Muscle layer of colon (tissue), 2 donors: ENCODE measurements around the gene ZCCHC24.
"Not testable (repeated sequence)": the region's sequence is repeated elsewhere in the genome, so short reads cannot be mapped to it uniquely, and the experiment has no call there.

Experiments used
- H3K27ac ChIP-seq: one replicate; pipeline ENCODE4 v1.7.0; 2013; ENCODE audit warnings: low read depth, mild to moderate bottlenecking, low read length, moderate library complexity
- H3K27me3 ChIP-seq, 2 donors: one replicate each; pipeline ENCODE4 v1.7.0; 2013; ENCODE audit warnings: low read length in 2 of 2, mild to moderate bottlenecking in 2 of 2; ENCODE audit not compliant: insufficient read depth in 2 of 2, control insufficient read depth in 1 of 2
- H3K36me3 ChIP-seq: one replicate; pipeline ENCODE4 v1.7.0; 2013; ENCODE audit warnings: mild to moderate bottlenecking, low read length; ENCODE audit not compliant: insufficient read depth
- H3K4me1 ChIP-seq: one replicate; pipeline ENCODE4 v1.7.0; 2013; ENCODE audit warnings: mild to moderate bottlenecking, low read length; ENCODE audit not compliant: insufficient read depth
- H3K4me3 ChIP-seq, 2 donors: one replicate each; pipeline ENCODE4 v1.7.0; 2013; ENCODE audit warnings: low read length in 2 of 2, low read depth in 1 of 2, mild to moderate bottlenecking in 1 of 2, moderate library complexity in 1 of 2
- H3K9ac ChIP-seq: one replicate; pipeline ENCODE4 v1.7.0; 2013; ENCODE audit warnings: low read length
- H3K9me3 ChIP-seq: one replicate; pipeline ENCODE4 v1.7.0; 2013; ENCODE audit warnings: mild to moderate bottlenecking, low read length
- donor health status: abdominal sarcoma.
- donor health status: Adenocarcinoma of cecum.

The ZCCHC24 gene

GRCh38 chr10:79347226-79347893 is 98.1 kb downstream of the ZCCHC24 start, which contains the start of gene PPIF:
TSS of gene PPIF (plus strand) at chr10:79347469. CDS start at chr10:79347549, 80 bp downstream.
- H3K27ac ChIP-seq, result peak within 1 kb of the TSS; percentile 89
- H3K4me3 ChIP-seq, result peak within 1 kb of the TSS; percentile 77 to 89
- H3K4me1 ChIP-seq, result peaks cover 21% of the 10 kb centered on the region
- no peaks in the 10 kb centered on the region for H3K27me3 ChIP-seq
- no peaks in the 10 kb centered on the region for H3K9me3 ChIP-seq
- peak within 1 kb of the TSS; percentile 75 for H3K9ac ChIP-seq
- peaks cover 30% of the 10 kb centered on the region for H3K36me3 ChIP-seq

GRCh38 chr10:79346388-79347225 is 98.8 kb downstream of the ZCCHC24 start:
- Histone ChIP-seq H3K36me3 (peaks cover 22% of the 10 kb centered on the region), H3K4me3 (no peak overlapping the region), H3K4me1 (peaks cover 21% of the 10 kb centered on the region), H3K27ac (no peak overlapping the region), H3K9me3 (no peaks in the 10 kb centered on the region), H3K27me3 (no peaks in the 10 kb centered on the region), H3K9ac (no peak overlapping the region)

- no peak overlapping the region for H3K4me3 ChIP-seq
- H3K9ac ChIP-seq, result no peak overlapping the region
- H3K27me3 ChIP-seq, result no peaks in the 10 kb centered on the region
- no peaks in the 10 kb centered on the region for H3K9me3 ChIP-seq
- peaks cover 21% of the 10 kb centered on the region for H3K4me1 ChIP-seq
- H3K27ac ChIP-seq, result no peak overlapping the region
- peaks cover 18% of the 10 kb centered on the region for H3K36me3 ChIP-seq
Observed at GRCh38 chr10:79346012-79346340, 99.4 kb downstream of the ZCCHC24 start.

DNA sequence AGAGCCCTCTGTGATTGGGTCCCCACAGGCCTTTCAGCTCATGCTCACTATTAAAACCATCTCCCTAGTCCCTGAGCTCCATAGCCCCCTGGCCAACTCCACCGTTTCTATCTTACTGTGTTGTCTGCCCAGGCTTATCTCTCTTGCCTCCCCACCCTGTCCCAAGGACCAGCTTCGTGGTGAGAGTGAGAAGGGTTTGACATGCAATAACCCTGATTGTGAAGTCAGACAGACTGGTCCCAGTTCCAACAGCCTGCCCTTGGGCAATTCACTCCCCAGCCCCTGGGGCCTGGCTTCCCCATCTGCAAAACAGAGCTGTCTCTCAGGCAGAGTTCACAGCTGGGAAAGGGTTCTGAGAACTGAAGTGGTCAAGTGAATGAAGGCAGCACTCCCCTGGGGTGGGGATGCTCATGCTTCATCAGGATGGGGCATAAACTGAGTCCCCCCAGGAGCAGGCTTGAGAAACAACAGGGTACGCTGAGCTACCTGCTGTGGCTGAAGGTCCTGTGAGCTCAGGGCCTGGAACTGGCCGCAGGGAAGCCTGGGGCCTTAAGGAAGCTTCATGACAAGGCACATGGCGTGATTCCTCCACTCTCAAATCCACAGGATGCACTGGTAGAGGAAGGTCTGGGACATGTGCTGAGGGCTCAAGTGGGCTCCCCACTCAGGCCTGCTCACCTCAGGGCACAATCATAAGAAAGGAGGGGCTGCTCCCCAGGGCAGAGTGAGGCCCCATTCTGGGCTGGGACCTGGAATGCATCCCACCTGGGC is 100.0 kb downstream of the ZCCHC24 start:
- Histone ChIP-seq H3K4me3 (no peak overlapping the region), H3K27me3 (no peaks in the 10 kb centered on the region), H3K36me3 (peaks cover 13% of the 10 kb centered on the region), H3K9ac (no peak overlapping the region), H3K27ac (no peak overlapping the region), H3K4me1 (peaks cover 21% of the 10 kb centered on the region), H3K9me3 (no peaks in the 10 kb centered on the region)

DNA sequence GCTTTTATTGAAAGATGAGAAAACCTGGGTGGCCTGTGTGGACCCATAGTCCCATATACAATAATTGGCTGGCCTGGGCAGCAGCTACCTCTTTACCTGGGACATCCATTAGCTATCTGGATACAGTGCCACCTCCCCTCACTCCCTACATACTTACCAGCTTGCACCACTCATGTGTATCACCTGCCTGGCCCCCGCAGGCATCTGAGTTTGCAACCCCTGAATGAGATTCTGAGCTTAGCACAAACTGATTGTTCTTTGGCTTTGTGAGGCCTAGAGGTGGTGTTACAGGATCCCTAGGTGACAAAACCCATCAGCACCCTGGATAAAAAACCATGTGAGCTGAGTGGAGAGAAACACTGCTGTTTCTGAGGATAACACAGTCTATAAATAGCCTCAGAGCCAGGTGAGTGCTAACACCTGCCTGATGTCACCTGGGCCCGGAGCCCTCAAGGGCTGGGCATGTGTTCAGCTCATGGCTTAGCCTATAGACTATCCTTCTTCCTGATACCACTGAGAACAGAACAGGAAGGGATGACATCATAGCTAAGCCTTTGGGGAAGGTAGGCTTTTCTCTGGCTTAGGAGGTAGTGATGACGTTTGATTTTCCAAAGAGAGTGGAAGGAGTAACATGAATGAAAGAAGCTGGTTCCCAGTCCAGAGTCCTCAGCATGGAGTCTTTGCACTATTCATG is 100.8 kb downstream of the ZCCHC24 start:
- H3K27ac ChIP-seq, result no peak overlapping the region
- peaks cover 21% of the 10 kb centered on the region for H3K4me1 ChIP-seq
- no peak overlapping the region for H3K4me3 ChIP-seq

DNA sequence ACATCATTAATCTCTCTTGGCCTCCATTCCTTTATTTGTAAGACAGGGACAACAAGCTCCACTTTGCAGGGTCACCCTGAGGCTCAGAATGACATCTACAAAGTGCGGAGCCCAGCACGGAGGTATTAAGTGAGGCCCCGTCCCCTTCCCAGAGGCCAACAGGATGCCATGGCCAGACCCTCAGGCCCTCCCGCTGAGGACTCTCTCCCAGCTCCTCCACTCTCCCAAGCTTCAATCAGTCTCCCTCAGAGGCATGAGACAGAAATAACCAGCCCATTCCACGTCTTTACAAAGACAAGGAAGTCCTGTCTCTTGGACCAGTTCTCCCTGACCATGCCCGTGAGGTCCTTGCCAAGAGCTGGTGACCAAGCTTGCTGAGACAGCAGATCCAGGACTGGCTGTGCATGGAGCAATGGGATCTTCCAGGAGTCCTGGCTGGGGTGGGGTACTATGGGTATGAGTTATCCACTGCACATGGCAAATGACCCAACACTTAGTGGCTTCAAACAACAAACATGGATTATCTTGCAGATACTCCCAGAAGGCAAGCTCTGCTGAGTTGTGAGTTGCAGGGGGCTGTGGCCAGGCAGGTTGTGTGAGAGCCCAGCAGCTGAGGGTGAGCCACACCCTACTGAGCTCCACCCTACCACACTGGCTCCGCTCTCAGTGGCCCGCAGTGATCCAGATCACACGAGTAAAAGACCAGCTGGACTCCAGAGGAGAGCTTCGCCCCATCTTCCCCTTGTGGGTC is 102.4 kb downstream of the ZCCHC24 start:
- Histone ChIP-seq H3K4me1 (peaks cover 9% of the 10 kb centered on the region), H3K4me3 (no peak overlapping the region), H3K9me3 (no peaks in the 10 kb centered on the region), H3K9ac (no peak overlapping the region), H3K36me3 (no peaks in the 10 kb centered on the region), H3K27me3 (no peaks in the 10 kb centered on the region), H3K27ac (no peak overlapping the region)

More for the DNA sequence above, 100.8 kb downstream of the ZCCHC24 start:
- Histone ChIP-seq H3K9ac (no peak overlapping the region), H3K9me3 (no peaks in the 10 kb centered on the region), H3K36me3 (peaks cover 5% of the 10 kb centered on the region), H3K27me3 (no peaks in the 10 kb centered on the region)

DNA sequence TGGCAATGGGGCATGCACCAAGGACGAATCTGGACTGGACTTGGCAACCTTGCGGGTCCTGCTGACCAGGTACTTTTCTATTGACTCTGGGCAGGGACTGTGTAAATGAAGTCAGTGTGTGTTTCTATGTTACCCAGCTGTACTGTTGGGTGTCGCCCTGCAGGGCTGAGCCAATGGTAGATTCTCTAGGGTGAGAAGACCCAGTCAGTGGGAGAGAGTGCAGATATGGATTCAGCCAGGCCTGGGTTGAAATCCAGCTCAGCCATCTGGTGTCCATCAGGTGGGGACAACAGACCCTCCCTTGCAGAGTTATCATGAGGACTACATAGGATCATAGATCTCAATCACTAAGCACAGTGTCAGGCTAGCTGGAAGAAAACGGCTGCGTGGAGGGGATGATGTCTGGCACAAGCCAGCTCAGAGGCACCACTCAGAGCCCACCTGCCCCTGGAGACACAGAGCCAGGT is 103.1 kb downstream of the ZCCHC24 start:
- no peaks in the 10 kb centered on the region for H3K27me3 ChIP-seq
- peaks cover 10% of the 10 kb centered on the region for H3K4me1 ChIP-seq
- no peaks in the 10 kb centered on the region for H3K9me3 ChIP-seq
- no peak overlapping the region for H3K27ac ChIP-seq
- H3K4me3 ChIP-seq, result no peak overlapping the region
- H3K9ac ChIP-seq, result no peak overlapping the region
- no peaks in the 10 kb centered on the region for H3K36me3 ChIP-seq

- H3K27ac ChIP-seq, result no peak overlapping the region
Observed at GRCh38 chr10:79340646-79341244, 104.7 kb downstream of the ZCCHC24 start.

DNA sequence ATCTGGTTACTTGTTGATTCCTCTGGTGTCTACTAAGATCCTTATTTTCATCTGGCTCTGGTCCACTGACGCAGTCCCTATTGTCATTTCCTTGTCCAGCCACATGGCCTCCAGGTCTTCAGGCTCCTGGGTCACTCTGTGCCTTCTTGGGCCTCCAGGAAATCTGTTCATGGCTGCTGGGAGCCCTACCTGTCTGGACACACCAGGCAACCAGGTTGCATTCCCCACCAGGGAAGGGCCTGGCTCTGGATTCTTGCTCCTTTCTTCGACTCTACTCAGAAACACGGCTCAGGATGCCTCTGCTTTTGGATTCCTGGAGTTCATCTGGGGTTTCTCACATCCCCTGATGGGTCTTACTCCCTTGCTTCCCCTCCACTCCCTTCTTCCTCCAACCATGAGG is 106.2 kb downstream of the ZCCHC24 start:
- Histone ChIP-seq H3K9me3 (no peaks in the 10 kb centered on the region), H3K36me3 (no peaks in the 10 kb centered on the region), H3K27ac (no peak overlapping the region), H3K27me3 (no peaks in the 10 kb centered on the region), H3K9ac (no peak overlapping the region), H3K4me3 (no peak overlapping the region), H3K4me1 (peaks cover 13% of the 10 kb centered on the region)

More at GRCh38 chr10:79340646-79341244, 104.7 kb downstream of the ZCCHC24 start:
- Histone ChIP-seq H3K27me3 (no peaks in the 10 kb centered on the region), H3K4me1 (peaks cover 13% of the 10 kb centered on the region), H3K4me3 (no peak overlapping the region), H3K36me3 (no peaks in the 10 kb centered on the region), H3K9ac (no peak overlapping the region), H3K9me3 (no peaks in the 10 kb centered on the region)

DNA sequence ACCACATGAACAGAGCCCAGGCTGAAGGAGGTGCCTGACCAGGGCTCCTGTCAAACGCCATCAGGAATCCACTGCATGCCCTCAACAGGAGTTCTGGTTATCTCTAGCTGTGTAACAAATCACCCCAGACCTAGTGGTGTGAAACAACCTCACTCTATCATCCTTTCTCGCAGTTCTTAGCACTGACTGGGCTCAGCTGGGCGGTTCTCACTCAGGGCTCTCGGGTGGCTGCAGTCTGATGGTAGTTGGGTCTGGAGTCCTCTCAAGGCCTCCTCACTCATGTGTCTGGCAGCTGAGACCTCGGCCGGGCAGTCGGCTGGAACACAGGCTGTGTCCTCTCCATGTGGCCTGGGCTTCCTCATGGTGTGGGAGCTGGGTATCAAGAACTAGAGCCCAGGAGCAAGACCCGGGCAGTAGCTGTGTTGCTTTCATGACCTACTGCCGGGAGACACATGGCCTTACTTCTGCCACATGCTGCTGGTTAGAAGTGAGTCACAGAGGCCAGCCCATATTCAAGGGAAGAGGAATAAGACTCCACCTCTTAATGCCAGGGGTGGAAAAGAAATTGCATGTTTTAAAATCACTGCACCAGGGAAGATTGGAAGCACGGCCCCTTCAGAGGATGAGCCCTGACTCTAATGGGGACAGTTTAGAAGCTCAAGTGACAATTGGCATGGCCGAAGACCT is 107.5 kb downstream of the ZCCHC24 start:
- not testable (repeated sequence) for H3K27ac ChIP-seq
- peaks cover 13% of the 10 kb centered on the region for H3K4me1 ChIP-seq

More for the DNA sequence above, 107.5 kb downstream of the ZCCHC24 start:
- not testable (repeated sequence) for H3K27me3 ChIP-seq, H3K4me3 ChIP-seq, H3K9me3 ChIP-seq, H3K36me3 ChIP-seq, H3K9ac ChIP-seq
